HG03432 (cell line): ENCODE results near the gene TAAR6.
"Not testable (repeated sequence)": the region's sequence is repeated elsewhere in the genome, so short reads cannot be mapped to it uniquely, and the experiment has no call there.

Experiments
- ATAC-seq: cut with Tn5 transposase; IDR thresholded peaks from one replicate; pipeline ENCODE4 v1.9.1; 2021; ENCODE audit warnings: mild to moderate bottlenecking, moderate library complexity; ENCODE audit not compliant: unreplicated experiment

TAAR6 gene

GRCh38 chr6:132570221-132570777 is at the start of gene TAAR6:
TAAR6 (plus strand) TSS chr6:132570322; CDS start chr6:132570322, 0 bp downstream.
- no peak for ATAC-seq

GRCh38 chr6:132520953-132521352 is 49.2 kb upstream of the TAAR6 start:
- no peak for ATAC-seq

GRCh38 chr6:132524646-132525045 is 45.5 kb upstream of the TAAR6 start:
- ATAC-seq, result no peak

- ATAC-seq, result no peak
These were observed 44.3 kb upstream of the TAAR6 start for GRCh38 chr6:132525866-132526265.

GRCh38 chr6:132526461-132526860 is 43.7 kb upstream of the TAAR6 start:
- no peak for ATAC-seq

GRCh38 chr6:132527791-132528190 is 42.3 kb upstream of the TAAR6 start:
- no peak for ATAC-seq

GRCh38 chr6:132530293-132530974 is 39.7 kb upstream of the TAAR6 start:
- peak; percentile 93 for ATAC-seq

GRCh38 chr6:132534546-132534945 is 35.6 kb upstream of the TAAR6 start:
- not testable (repeated sequence) for ATAC-seq

- ATAC-seq, result no peak
These were observed 33.0 kb upstream of the TAAR6 start for GRCh38 chr6:132537145-132537544.

GRCh38 chr6:132537977-132538376 is 32.1 kb upstream of the TAAR6 start, which contains the start of gene TAAR9:
TAAR9 (plus strand) TSS chr6:132538277; CDS start chr6:132538290, 13 bp downstream.
- no peak for ATAC-seq

- no peak for ATAC-seq
These were observed 25.3 kb upstream of the TAAR6 start for GRCh38 chr6:132544826-132545225.

GRCh38 chr6:132548746-132549463 is 21.2 kb upstream of the TAAR6 start:
- ATAC-seq, result no peak

GRCh38 chr6:132551214-132551613 is 18.9 kb upstream of the TAAR6 start:
- ATAC-seq, result no peak

- no peak for ATAC-seq
These were observed 17.8 kb upstream of the TAAR6 start, which contains the start of gene TAAR8 for GRCh38 chr6:132552372-132552771. TAAR8 (plus strand) TSS chr6:132552672; CDS start chr6:132552693, 21 bp downstream.

- not testable (repeated sequence) for ATAC-seq
These were observed 10.0 kb upstream of the TAAR6 start for GRCh38 chr6:132560087-132560486.

GRCh38 chr6:132566404-132566803 is 3.7 kb upstream of the TAAR6 start:
- no peak for ATAC-seq

- no peak for ATAC-seq
These were observed 2.6 kb upstream of the TAAR6 start for GRCh38 chr6:132567566-132567965.

- ATAC-seq, result no peak
These were observed 1.5 kb upstream of the TAAR6 start for GRCh38 chr6:132568611-132569010.

GRCh38 chr6:132569170-132569569 is 952 bp upstream of the TAAR6 start:
- ATAC-seq, result no peak

- ATAC-seq, result no peak
These were observed 1.7 kb downstream of the TAAR6 start for GRCh38 chr6:132571774-132572173.

GRCh38 chr6:132584698-132585097 is 14.6 kb downstream of the TAAR6 start:
- no peak for ATAC-seq

GRCh38 chr6:132587424-132587823 is 17.3 kb downstream of the TAAR6 start:
- no peak for ATAC-seq
